Muscle of back (tissue), 11 donors: ENCODE measurements around the gene TMA7B. TPM values are rescaled to one million over a fixed set of nuclear protein-coding genes. Genes with fewer than 3 reads are reported as not detected.

Source experiments
- DNase-seq, 3 donors: peaks; one replicate each; pipeline versions ENCODE4 v3.0.0 to v3.0.0-alpha.2; 2013
- polyA plus RNA-seq, 10 donors: library from polyadenylated mRNA; unstranded; fragments of 120-200 nt; gene quantifications; one replicate each; pipeline ENCODE4 v1.2.1, GENCODE V29; 2013; ENCODE audit not compliant: insufficient read length in 10 of 10

TMA7B gene
- polyA plus RNA-seq, 10 donors, result 0.12 to 0.44 (median 0.18) TPM; not detected in 5

GRCh38 chr22:39952347-39952746, 7.8 kb upstream of the TMA7B start:
- no peak for DNase-seq

GRCh38 chr22:39953101-39953500, 7.1 kb upstream of the TMA7B start:
- DNase-seq, result peak in 1 of 3 donors; percentile 29

GRCh38 chr22:39954584-39955055, 5.6 kb upstream of the TMA7B start:
- DNase-seq, result peak; percentile 40 to 75 (median 74)

GRCh38 chr22:39955675-39956074, 4.5 kb upstream of the TMA7B start:
- DNase-seq, result no peak

GRCh38 chr22:39956932-39957664, 3.1 kb upstream of the TMA7B start:
- DNase-seq, result no peak

GRCh38 chr22:39958009-39958711, 2.0 kb upstream of the TMA7B start:
- DNase-seq, result no peak

GRCh38 chr22:39958949-39959639, 1.1 kb upstream of the TMA7B start:
- no peak for DNase-seq

GRCh38 chr22:39960791-39961746, 872 bp downstream of the TMA7B start:
- peak in 2 of 3 donors; percentile 24 to 89 for DNase-seq

- DNase-seq, result no peak
Observed at GRCh38 chr22:39962071-39962470, 1.9 kb downstream of the TMA7B start.

- DNase-seq, result no peak
Observed at GRCh38 chr22:39965748-39966147, 5.6 kb downstream of the TMA7B start.

- no peak for DNase-seq
Observed at GRCh38 chr22:39966470-39966869, 6.3 kb downstream of the TMA7B start.

- DNase-seq, result no peak
Observed at GRCh38 chr22:39967103-39967829, 7.1 kb downstream of the TMA7B start.

GRCh38 chr22:39967996-39968972, 8.1 kb downstream of the TMA7B start:
- DNase-seq, result peak in 1 of 3 donors; percentile 24

GRCh38 chr22:39970742-39971141, 10.5 kb downstream of the TMA7B start:
- no peak for DNase-seq

GRCh38 chr22:39972641-39973040, 12.4 kb downstream of the TMA7B start:
- no peak for DNase-seq

- DNase-seq, result no peak
Observed at GRCh38 chr22:39973656-39974055, 13.5 kb downstream of the TMA7B start.

- DNase-seq, result no peak
Observed at GRCh38 chr22:39974065-39974464, 13.9 kb downstream of the TMA7B start.

GRCh38 chr22:39979048-39979447, 18.9 kb downstream of the TMA7B start:
- DNase-seq, result no peak

GRCh38 chr22:39979458-39979857, 19.3 kb downstream of the TMA7B start:
- no peak for DNase-seq
